GM12892 (cell line): ENCODE data around the gene GCNT1.

Experiments used
- POLR2A ChIP-seq: IDR thresholded peaks from 2 replicates; pipeline ENCODE4 v1.6.1; 2011; ENCODE audit warnings: low read depth, low read length, control low read depth
- POLR2AphosphoS5 ChIP-seq: IDR thresholded peaks from 2 replicates; pipeline ENCODE4 v1.6.1; 2011; ENCODE audit warnings: low read depth, low read length, control low read depth
- TAF1 ChIP-seq: IDR thresholded peaks from 2 replicates; pipeline ENCODE4 v1.6.1; 2011; ENCODE audit warnings: low read depth, mild to moderate bottlenecking, control low read depth, low read length, borderline replicate concordance

- TF ChIP-seq POLR2A (no peak), POLR2AphosphoS5 (no peak), TAF1 (no peak)
Observed at GRCh38 chr9:76464706-76465105, 5.7 kb downstream of the GCNT1 start.
